GM18870 (cell line): ENCODE data around the gene MND1.
"Not testable (repeated sequence)": the region's sequence is repeated elsewhere in the genome, so short reads cannot be mapped to it uniquely, and the experiment has no call there.

Experiments used
- ATAC-seq: cut with Tn5 transposase; IDR thresholded peaks from one replicate; pipeline ENCODE4 v1.9.1; 2021; ENCODE audit warnings: moderate library complexity; ENCODE audit not compliant: unreplicated experiment

Gene MND1

GRCh38 chr4:153438916-153439756 lies 94.6 kb downstream of the MND1 start:
- ATAC-seq, result peak; percentile 87

GRCh38 chr4:153439831-153440230 lies 95.3 kb downstream of the MND1 start:
- ATAC-seq, result peak; percentile 4

GRCh38 chr4:153440475-153440874 lies 96.0 kb downstream of the MND1 start:
- ATAC-seq, result no peak

DNA sequence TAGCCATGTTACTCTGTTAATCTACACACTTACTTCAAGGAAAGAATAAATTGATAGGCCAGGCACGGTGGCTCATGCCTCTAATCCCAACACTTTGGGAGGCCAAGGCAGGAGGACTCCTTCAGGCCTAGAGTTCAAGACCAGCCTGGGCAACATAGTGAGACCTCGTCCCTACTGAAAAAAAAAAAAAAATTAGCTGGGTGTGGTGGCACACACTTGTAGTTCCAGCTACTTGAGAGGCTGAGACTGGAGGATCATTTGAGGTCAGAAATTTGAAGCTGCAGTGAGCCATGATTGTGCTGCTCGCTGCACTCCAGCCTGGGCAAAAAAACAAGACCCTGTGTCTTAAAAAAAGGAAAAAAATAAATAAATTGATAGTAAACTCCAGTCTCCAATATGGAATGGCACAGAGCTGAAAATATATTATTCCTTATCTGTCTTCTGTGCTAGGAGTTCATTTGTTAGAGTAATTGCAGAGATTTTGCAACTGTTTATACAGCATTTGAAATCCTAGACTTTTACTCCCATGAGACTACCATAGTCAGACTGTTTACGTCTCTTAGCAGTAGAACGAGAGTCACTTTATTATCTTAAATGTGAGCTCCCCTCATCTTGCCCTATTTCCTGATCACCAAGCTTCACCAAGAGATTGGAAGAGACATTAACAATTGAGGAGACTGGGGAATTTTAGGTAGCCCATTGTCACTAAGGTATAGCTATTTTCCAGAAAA lies 102.9 kb downstream of the MND1 start:
- no peak for ATAC-seq

DNA sequence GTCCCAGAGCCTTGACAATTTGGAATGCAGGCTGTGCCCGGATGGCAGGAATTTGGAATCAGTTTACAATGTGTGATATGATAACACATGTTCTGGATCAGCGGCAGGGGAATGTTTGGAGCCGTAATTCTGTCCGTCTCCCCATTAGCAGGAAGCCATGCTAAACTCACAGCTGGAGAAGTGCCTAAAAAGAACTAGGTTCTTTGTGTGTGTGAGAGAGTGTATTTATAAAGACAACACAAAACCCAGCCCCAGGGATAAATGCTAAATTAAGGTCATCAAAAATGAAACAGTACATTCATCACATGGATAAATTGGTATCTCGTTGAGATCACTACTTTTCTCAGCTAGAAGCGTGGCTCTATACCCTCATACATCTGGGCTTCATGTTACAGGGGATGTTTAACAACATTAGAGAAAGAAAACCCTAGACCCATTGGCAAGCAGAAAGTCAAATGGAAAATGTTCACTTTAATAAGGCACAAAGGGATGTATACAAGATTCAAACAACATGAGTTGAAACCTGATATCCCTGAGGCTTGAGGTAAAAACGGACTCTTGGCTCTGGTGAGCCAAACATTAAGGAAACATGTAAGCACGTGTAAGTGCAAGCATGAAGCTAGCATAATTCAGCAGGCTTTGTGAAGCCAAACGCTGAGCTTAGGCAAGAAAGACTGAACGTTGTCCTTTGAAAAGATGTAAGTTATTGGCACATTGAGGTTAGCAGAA lies 103.7 kb downstream of the MND1 start:
- no peak for ATAC-seq

GRCh38 chr4:153449338-153449737 lies 104.8 kb downstream of the MND1 start:
- ATAC-seq, result no peak

DNA sequence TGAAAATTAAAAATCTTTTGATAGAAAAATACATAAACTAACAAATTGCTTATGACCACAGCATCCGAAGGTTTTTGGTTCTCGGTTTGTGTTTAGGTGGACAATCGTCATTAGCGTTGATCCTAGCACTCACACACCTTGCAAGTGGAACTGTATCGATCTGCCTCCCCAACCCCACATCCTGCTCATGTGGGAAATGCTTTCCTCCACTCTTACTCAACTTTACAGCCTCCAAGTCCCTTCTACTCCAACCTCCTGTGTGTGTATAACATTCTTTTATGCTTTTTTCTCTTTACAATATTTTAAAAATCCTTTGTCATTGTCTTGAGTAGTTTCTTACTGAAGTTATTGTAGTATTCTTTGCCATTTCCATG lies 106.0 kb downstream of the MND1 start:
- ATAC-seq, result no peak

DNA sequence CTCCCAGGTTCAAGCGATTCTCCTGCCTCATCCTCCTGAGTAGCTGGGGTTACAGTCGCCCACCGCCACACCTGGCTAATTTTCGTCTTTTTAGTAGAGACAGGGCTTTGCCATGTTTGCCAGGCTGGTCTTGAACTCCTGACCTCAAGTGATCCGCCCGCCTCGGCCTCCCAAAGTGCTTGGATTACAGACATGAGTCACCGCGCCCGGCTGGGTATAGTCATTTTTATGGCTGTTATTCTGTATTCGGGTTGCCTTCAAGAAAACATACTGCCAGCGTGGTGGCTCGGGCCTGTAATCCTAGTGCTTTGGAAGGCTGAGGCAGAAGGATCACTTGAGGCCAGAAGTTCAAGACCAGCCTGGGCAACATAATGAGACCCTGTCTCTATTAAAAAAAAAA lies 106.7 kb downstream of the MND1 start:
- not testable (repeated sequence) for ATAC-seq

- no peak for ATAC-seq
These were observed 107.6 kb downstream of the MND1 start for GRCh38 chr4:153451911-153452657.

DNA sequence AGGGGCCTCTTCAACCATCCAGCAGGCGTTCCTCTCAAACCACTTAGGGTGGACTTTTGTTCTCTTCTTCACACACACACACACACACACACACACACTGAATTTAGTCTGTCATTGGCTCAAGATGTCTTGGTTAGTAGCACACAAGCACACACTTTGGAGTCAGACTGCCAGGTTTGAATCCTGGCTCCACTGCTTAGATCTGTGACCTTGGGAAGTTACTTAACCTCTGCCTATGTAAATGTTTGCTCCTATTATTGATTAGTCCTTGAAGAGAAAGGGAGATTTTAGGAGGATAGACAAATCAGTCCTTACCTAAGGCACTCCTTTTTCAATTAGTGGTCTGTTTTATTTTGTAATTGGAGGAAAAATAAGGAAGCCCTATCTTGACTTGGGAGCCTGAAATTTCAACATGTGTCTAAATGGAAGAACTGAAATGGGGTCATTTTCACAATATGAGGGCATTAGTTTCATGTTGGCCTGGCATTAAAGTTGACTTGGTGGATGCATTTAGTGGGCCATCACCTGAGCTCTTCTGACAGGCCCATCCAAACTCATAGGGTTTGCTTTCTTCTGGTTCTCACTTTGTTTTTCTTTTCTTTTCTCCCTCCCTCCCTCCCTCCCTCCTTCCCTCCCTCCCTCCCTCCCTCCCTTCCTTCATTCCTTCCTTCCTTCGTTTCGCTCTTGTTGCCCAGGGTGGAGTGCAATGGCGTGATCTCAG lies 108.3 kb downstream of the MND1 start:
- no peak for ATAC-seq

GRCh38 chr4:153453402-153453801 lies 108.9 kb downstream of the MND1 start:
- ATAC-seq, result no peak

- ATAC-seq, result no peak
These were observed 114.5 kb downstream of the MND1 start for GRCh38 chr4:153458969-153459368.

DNA sequence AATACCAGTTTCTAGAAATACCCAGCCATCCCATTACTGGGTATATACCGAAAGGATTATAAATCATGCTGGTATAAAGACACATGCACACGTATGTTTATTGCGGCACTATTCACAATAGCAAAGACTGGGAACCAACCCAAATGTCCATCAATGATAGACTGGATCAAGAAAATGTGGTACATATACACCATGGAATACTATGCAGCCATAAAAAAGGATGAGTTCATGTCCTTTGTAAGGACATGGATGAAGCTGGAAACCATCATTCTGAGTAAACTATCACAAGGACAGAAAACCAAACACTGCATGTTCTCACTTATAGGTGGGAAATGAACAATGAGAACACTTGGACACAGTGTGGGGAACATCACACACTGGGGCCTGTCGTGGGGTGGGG lies 117.1 kb downstream of the MND1 start:
- ATAC-seq, result not testable (repeated sequence)

DNA sequence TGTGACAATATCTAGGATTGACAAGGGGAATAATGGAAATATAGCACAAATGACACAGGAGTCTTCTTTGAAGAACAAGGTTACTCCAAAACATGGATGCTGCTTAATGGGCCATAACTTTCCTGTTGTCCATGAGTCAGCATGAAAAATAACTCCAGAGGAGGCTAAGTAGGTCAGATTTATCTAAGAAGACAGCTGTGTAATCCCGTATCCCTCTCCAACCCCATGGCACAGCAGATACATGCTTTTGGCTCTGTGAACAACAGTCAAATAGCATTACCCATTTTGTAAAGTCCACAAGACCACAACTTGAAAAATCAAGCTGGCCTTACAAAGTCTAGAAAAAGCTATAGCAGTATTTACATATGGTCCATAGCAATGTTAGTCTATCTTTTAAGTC lies 119.6 kb downstream of the MND1 start:
- no peak for ATAC-seq
